ENCODE data around the gene ABCG2. TPM values are rescaled to one million over a fixed set of nuclear protein-coding genes. Genes with fewer than 3 reads are reported as not detected.

Gene ABCG2
- total RNA-seq, 2 experiments from 2014 or later: 1.1 to 1.4 TPM

DNA sequence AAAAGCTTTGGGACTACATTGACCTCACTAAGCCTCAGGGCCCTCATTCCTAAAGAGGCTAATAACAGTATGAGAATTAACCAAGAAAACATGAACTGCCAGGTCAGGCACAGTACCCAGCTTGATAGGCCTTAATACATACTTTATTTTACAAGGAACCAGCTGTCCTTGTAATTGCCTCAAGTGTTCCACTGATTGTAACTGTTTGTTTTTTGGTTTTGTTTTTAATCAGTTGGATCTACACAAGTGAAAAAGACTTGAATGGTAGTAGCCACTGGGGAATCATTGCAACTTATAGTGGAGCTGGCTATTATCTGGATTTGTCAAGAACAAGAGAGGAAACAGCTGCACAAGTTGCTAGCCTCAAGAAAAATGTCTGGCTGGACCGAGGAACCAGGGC lies 115.4 kb downstream of the ABCG2 start:
- H3K27ac Mint-ChIP-seq: no peak overlapping the region
- H3K36me3 Mint-ChIP-seq (ENCODE audit: low read depth): peaks cover 27% of the 10 kb centered on the region
- CTCF ChIA-PET: no interaction called here
- no peaks in the 10 kb centered on the region for H3K9me3 Mint-ChIP-seq
- POLR2A ChIA-PET: no interaction called here
- no peaks in the 10 kb centered on the region for H3K4me1 Mint-ChIP-seq
- no peaks in the 10 kb centered on the region for H3K27me3 Mint-ChIP-seq
- no peak overlapping the region for H3K4me3 Mint-ChIP-seq
- no peak for DNase-seq

DNA sequence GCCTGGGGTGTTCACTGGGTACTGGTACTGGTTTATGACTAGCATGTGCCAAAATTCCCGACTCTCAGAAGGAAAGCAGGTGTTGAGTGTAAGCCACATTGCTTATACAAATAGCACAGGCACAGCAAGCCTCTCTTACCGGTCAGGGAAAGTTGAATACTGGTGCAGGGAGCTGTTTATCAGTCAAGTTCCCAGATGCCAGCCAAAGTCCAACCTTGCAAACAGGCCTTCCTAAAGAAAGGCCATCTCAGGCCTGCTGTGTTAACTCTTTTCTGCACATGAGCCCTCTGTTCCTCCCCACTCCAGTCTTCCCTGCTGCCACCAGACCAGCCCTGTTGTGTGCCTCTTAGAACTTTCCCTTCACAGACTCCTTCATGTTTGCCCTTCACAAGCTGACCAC lies 116.8 kb downstream of the ABCG2 start:
- H3K4me3 Mint-ChIP-seq: no peak overlapping the region
- H3K36me3 Mint-ChIP-seq (ENCODE audit: low read depth): peaks cover 23% of the 10 kb centered on the region
- ChIA-PET CTCF (interaction anchor here (0.9 to 1.0 kb wide), 2 partner anchors 13 to 170 kb away, joined by 3 read pairs; no protein-coding TSS in a partner anchor), POLR2A (no interaction called here)
- no peaks in the 10 kb centered on the region for H3K4me1 Mint-ChIP-seq
- H3K27me3 Mint-ChIP-seq: no peaks in the 10 kb centered on the region
- no peak for DNase-seq
- no peak overlapping the region for H3K27ac Mint-ChIP-seq
- H3K9me3 Mint-ChIP-seq: no peaks in the 10 kb centered on the region

DNA sequence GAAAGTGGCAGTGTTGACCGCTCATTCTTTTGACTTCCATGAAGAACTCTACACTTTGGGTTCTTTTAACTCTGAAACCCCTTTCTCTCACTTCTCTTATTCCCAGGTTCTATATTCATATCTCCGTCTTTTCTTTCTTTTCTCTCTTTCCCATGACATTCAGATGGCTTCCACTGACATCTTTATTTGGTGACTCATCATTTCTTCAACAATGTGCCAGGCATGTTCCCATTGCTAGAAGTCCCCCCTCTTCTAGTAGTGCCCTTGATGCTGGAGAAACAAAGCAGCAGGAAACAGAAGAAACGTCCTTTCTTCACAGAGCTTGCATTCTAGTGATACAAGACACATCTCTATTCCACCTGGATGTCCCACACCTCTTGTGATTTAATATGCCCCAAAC lies 117.7 kb downstream of the ABCG2 start:
- Mint-ChIP-seq H3K4me3 (no peak overlapping the region), H3K4me1 (no peaks in the 10 kb centered on the region), H3K27me3 (no peaks in the 10 kb centered on the region), H3K9me3 (no peaks in the 10 kb centered on the region), H3K27ac (no peak overlapping the region), H3K36me3 (ENCODE audit: low read depth) (peaks cover 27% of the 10 kb centered on the region)
- DNase-seq: no peak
- CTCF ChIA-PET: interaction anchor here (0.9 to 1.0 kb wide), 2 partner anchors 12 to 171 kb away, joined by 3 read pairs; no protein-coding TSS in a partner anchor
- POLR2A ChIA-PET: no interaction called here

Other genes starting within 250 kb of the ABCG2 start
- under 1 TPM; 0.17 to 0.79 TPM for gene SPP1, start 182.9 kb downstream of the ABCG2 start, total RNA-seq
- gene PKD2, start 151.0 kb downstream of the ABCG2 start, total RNA-seq: 10 to 100 TPM; 11.8 to 13.2 TPM
- gene PPM1K, start 125.9 kb upstream of the ABCG2 start, total RNA-seq: 10 to 100 TPM; 58.4 to 68.5 TPM
- gene HERC6, start 220.2 kb upstream of the ABCG2 start, total RNA-seq: 10 to 100 TPM; 42.8 to 43.6 TPM

Data from activated CD4-positive, alpha-beta T cell treated with anti-CD3 and anti-CD28 coated beads, Interleukin-2, amount 10 ng/mL, durations not matched to agents 7 days and 5 days (primary cell).